GM18520 (cell line): ENCODE results near the gene PDE6G.
"Not testable (repeated sequence)": the region's sequence is repeated elsewhere in the genome, so short reads cannot be mapped to it uniquely, and the experiment has no call there.

Experiments used
- ATAC-seq: cut with Tn5 transposase; IDR thresholded peaks from one replicate; pipeline ENCODE4 v1.9.1; 2021; ENCODE audit not compliant: unreplicated experiment

Gene PDE6G

DNA sequence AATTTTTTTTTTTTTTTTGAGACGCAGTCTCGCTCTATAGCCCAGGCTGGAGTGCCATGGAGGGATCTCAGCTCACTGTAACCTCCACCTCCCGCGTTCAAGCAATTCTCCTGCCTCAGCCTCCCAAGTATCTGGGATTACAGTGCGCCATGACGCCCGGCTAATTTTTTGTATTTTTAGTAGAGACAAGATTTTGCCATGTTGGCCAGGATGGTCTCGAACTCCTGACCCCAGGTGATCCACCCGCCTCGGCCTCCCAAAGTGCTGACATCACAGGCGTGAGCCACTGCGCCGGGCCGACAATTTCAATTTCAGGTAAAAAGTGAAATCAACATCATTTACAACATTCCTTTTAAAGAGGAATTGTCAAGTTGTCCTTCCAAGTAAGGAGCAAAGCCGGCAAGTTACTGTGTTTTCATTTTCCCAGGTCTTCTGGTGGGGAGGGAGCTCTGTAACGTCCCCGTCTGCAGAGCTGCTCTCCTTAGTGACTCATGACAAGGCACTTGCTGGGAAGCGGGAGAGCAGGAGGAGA lies 20.3 kb downstream of the PDE6G start:
- no peak for ATAC-seq

DNA sequence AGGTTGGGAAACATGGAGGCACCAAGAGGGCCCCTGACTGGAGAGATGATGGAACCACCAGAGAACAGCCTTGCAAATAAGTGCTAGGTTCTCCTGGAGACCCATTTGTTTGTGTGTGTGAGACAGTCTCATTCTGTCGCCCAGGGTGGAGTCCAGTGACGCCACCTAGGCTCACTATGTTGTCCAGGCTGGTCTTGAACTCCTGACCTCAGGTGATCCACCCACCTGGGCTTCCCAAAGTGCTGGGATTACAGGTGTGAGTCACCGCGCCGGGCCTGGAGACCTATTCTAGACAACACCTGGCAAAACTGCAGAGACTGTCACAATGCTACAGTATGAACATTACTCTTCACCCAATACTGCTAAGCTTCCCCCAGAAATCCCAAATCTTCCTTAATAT lies 20.9 kb downstream of the PDE6G start:
- ATAC-seq: no peak

DNA sequence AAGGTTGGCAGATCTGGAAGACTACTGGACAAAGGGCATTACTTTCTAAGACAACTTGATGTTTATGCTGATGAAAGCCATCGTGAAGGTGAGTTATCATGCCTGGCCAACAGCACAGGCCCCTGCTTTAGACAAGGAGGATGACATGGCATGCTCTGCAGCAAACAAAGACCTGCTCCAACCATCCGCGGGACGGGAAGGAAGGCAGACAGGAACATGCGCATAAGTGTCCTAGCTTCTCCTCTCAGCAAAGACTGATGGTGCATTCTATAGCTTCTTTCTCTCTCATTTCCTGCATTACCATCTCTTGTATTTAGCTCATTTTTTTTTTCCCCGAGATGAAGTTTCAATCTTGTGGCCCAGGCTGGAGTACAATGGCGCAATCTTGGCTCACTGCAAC lies 24.9 kb downstream of the PDE6G start:
- ATAC-seq: no peak

DNA sequence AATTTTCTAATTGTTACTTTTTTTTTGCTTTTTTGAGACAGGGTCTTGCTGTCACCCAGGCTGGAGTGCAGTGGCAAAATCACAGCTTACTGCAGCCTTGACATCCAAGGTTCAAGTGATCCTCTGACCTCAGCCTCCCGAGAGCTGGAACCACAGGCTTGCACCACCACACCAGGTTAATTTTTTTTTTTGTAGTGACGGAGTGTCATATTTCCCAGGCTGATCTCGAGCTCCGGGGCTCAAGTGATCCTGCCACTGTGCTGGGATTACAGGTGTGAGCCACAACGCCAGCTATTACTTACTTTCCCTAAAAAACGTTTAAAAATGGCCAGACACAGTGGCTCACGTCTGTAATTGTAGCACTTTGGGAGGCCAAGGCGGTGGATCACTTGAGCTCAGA lies 26.1 kb downstream of the PDE6G start:
- no peak for ATAC-seq

DNA sequence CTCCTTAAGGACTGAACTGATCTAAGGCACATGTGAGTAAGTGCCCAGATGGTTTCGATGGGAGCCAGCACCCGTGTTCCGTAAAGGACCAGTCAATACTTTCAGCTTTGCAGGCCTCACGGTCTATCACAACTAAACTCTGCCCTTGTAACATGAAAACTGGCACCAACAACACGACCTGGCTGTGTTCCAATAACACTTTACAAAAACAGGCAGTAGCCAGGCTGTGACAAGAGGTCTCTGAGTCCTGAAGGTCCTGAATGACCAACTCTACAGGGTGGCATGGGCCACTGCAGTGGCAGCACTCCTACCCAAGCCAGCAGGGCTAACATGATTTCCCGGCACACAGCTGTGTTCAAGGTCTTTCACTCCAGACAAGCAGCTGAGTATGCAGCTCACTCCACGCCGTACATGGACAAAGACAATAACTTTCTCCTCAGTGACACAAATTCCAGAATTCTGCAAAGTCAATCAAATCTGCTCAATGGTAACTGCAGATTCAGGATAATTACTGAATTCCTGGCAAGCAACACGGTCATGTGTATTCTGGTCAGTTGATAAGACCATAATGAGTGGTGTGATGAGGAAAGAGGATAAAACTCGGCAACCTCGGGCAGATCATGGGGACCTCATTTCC lies 34.7 kb downstream of the PDE6G start:
- ATAC-seq: no peak

DNA sequence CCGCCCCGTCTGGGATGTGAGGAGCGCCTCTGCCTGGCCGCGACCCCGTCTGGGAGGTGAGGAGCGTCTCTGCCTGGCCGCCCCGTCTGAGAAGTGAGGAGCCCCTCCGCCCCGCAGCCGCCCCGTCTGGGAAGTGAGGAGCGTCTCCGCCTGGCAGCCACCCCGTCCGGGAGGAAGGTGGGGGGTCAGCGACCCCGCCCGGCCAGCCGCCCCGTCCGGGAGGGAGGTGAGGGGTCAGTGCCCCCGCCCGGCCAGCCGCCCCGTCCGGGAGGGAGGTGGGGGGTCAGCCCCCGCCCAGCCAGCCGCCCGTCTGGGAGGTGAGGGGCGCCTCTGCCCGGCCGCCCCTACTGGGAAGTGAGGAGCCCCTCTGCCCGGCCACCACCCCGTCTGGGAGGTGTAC lies 38.0 kb downstream of the PDE6G start:
- ATAC-seq: not testable (repeated sequence)

DNA sequence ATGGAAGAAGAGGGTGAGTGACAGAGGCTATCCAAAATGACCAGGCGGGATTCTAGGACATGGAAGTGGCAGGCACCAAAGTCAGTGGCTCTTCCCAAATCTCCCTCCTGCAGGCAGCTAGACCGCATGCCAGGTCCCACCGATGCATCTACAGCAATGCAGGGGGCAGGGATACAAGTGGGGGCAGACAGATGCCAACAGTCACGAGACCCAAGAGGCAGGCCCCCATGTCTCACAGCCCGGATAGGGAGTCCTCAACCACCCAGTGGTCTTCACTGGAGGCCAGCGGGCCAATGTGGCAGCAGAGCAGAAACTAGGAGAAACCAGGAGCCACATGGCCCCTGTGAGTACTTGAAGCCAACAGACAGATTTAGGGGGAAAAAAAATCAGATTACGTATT lies 39.5 kb downstream of the PDE6G start:
- ATAC-seq: no peak

DNA sequence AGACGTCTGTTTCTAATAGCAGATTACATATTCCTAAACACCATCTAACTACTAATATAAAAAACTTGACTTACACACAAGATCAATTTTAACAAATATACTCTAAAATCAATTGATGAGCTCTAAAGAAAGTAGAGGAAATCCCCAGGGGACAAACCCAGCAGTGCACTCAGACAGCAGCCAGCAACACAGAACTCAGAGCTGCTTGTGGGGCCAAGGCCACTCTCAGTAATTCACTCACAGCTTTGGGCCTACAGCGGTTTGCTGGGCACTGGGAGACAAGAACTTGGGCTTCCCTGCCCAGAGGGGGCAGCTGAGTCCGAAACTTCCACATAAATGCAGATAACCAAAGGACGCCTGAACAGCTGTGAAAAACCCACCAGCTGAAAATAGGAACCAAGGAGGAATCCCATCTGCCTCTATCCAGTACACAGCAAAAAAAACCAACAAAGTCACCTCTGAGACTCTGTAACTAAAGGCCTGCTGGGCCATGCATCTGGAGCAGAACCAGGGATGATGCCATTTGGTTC lies 40.9 kb downstream of the PDE6G start:
- no peak for ATAC-seq

DNA sequence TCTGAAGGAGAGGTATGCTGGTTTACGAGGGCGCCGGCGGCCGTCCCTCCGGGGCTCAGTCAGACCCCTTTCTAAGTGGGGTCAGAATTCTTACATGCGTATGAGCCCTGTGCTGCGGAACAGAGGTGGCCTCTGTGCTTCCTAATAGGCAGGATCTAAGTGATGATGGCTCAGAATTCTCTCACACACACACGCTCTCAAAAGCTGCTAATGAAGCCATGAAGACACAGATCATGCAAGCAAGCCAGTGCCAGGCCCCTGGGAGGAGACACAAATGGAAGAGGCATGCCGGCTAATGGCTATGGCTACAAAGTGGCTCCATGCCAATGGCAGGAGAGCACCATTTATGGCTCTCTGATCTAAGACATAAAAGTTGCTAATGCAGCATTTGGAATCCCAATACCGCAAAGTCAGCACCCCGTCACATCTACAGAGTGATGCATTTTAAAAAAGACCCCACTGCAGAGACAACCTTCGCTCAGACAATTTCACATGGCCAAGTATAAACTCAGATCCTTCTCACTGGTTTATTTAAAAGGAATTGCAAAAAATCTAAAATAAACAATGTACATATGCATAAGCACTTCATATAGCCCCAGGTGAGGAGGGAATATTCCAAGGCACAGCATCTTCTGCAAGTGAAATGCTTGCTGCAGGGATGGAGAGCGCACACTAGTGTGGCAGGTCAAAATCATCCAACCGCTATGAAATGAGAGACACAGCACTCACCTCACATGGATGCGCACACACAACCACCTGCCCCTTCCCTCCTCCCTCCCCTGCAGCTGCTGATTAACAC lies 44.0 kb downstream of the PDE6G start:
- no peak for ATAC-seq

DNA sequence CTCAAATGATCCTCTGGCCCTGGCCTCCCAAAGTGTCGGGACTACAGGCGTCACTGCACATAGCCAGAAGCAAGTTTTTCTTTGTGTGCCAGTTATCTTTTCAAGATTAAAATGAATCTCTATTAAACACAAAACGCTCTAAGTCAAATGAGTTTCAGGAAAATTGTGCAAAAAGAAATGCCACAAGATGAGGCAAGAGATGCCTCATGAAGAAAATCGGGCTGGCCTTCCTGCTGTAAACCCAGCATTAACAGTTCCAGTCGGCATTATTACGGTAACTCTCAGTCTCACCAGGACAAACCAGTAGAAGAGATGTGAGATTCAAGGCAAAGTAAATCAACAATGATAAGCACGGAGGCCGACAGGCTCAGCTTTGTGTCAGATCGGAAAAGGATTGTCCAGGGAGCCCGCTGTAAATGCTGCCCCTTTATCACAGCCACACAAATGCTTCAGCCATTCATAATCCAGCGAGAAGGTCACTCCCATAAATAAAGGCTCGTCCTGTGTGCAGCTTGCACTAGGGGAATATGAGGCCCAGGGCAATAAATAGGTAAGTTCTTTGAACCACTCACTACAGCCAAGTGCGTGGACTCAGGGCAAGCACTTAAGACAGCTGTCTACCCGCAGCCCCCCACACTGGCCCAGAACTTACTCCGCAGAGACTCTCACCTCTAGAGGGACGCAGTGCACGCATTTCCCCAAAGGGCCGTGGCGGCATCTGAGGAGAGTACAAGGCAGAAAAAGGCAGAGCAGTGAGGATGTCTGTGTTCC lies 46.6 kb downstream of the PDE6G start:
- ATAC-seq: no peak

DNA sequence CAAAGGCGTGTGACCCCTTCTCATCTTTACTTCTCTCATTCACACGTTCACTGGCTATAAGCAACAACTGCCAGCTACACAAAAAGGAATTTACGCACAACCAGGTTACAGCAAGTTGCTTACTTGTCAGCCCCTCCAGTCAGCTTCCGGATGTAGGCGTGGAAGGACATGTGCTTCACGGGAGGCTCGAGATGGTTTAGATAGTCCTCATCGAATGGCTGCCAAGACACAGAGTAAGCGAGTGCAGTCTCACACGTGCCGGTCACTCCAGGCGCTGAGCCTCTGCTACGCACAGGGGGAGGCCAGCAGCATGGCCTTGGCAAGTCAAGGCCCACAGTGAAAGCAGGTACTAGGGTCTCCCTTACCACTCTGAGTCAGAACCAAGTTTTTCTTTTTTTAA lies 47.7 kb downstream of the PDE6G start:
- no peak for ATAC-seq

DNA sequence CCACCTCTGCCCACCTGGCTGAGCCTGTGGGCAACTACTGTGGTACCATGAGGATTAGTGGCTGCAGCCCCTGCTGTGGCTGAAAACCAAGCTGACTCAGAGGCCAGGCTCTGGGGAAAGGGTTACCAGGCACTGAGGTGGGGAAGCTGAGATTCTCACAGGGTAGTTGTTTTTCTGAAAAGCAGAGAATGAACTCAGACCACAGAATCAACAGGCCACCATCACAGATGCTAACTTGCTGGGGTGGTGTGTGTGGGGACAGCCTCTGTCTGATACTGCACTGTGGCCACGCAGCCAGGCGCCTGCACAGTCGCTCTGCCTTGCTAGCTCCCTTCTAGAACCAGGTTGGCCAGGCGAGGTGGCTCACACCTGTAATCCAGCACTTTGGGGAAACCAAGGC lies 48.3 kb downstream of the PDE6G start:
- no peak for ATAC-seq

DNA sequence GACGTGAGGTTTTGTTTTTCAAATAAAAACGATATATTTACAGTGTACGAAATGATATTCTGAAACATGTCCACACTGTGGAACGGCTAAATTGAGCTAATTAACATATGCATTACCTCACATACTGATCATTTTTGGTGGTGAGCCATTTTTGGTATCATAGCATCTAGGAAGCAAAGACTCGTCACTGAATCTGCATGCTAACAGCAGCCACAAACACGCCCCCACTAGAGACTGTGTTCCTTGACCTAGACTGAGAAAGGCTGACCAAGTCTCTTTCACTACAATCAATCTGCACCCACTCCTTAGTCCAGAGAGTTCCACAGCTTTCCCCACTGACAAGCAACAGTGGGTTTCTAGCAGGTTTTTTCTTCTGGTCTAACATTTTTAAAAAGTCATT lies 48.9 kb downstream of the PDE6G start:
- ATAC-seq: no peak

DNA sequence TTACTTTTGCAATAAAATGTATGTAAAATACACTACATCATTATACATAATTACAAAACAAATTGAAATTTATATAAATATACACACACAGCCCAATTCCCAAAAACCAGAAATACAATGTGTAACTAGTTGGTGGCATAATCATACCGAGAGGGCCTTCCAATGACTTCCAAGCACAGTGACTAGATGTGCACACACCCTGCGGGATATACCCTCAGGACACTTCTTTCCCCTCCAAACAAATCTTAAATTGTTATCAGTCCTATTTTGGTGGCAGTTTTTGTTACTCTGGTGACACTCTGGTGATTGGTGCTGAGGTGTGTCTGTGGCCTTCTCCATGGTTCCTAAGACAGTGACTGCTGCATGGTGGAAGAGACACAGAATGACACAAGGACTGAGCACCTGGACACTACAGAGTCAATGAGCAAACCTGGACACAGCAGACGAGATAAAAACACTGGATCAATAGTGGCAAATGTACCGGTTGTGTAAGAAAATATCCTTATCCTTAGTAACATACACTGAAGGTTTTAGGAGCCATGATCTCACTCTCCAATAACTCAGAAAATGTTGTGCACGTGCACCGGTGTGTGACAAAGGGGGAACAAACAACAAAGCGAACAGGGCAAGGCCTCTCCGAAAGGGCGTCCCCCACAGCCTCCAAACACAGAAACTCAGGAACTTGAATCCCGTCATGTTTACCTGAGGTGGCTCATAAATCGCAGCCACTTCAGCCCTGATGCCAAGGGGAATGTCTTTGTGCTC lies 52.3 kb downstream of the PDE6G start:
- no peak for ATAC-seq

DNA sequence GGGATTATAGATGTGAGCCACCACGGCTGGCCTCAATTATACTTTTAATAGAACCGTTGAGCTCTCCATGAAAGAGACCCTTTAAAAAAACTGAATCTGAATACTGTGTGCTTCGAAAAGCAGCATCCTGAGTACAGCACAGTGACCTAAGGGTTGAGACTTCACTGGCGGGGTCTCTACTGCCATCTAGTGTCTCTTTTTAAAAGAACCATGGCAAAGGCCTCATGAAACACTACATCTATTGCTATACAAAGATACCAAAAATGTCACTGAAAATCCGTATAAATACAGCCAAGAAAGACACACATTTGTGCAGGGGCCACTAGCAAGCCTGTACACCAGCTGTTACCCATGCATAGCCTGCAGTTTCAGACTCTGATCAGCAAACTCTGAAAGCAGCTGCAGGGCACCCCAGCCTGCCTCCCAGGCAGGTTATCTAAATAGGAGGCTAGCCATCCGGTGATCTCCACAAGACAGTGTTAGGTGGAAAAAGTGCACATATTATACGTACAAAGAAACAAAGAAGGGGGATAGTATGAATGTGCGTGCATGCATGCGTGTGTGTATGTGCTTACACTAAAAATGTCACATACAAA lies 54.7 kb downstream of the PDE6G start:
- no peak for ATAC-seq
